Central memory CD8-positive, alpha-beta T cell (primary cell): ENCODE results near the gene KCNIP4.

ENCODE experiments used
- ATAC-seq: fragments of 150-1000 bp; cut with Tn5 transposase; replicated peaks from 2 replicates; pipeline ENCODE4 v1.10.0; 2022; ENCODE audit warnings: mild to moderate bottlenecking, moderate FRiP score, moderate number of reproducible peaks; ENCODE audit not compliant: poor library complexity, severe bottlenecking; ENCODE audit errors: extremely low read depth
- DNase-seq, 2 donors: peaks; one replicate each; pipeline ENCODE4 v3.0.0; 2021; ENCODE audit warnings: low spot score in 2 of 2
- H3K27ac Mint-ChIP-seq: one replicate; pipeline ENCODE4 v1.8.0; 2022; ENCODE audit warnings: low read depth, mild to moderate bottlenecking, moderate library complexity, mixed read lengths
- H3K27me3 Mint-ChIP-seq: one replicate; pipeline ENCODE4 v1.8.0; 2022; ENCODE audit warnings: mixed read lengths
- H3K36me3 Mint-ChIP-seq: one replicate; pipeline ENCODE4 v1.8.0; 2022; ENCODE audit warnings: mild to moderate bottlenecking, moderate library complexity, mixed read lengths; ENCODE audit not compliant: insufficient read depth
- H3K4me1 Mint-ChIP-seq: one replicate; pipeline ENCODE4 v1.8.0; 2022; ENCODE audit warnings: mixed read lengths
- H3K4me3 Mint-ChIP-seq: one replicate; pipeline ENCODE4 v1.8.0; 2022; ENCODE audit warnings: mild to moderate bottlenecking, moderate library complexity, mixed read lengths
- H3K9me3 Mint-ChIP-seq: one replicate; pipeline ENCODE4 v1.8.0; 2022; ENCODE audit warnings: mixed read lengths

KCNIP4 gene

DNA sequence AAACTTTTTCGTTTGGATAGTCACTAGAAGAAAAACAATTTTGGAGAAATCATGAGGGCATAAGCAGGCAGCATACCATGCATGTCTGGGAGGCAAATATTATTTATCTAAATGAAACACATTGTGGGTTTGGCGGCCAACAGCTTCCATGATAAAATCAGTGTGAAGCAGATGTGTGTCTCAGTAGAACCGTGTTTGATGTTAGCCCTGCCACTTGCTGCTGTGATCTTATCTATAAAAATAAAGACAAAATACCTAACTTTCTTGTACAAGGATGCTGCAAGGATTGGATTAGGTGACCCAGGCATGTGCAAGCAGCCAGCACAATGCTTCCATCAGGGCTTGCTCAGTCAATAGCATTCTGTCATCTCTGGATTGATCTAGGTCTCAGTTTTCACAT is 906.9 kb downstream of the KCNIP4 start:
- Mint-ChIP-seq H3K27ac (no peak overlapping the region), H3K27me3 (no peaks in the 10 kb centered on the region), H3K4me1 (no peaks in the 10 kb centered on the region), H3K9me3 (no peaks in the 10 kb centered on the region), H3K4me3 (no peak overlapping the region), H3K36me3 (no peaks in the 10 kb centered on the region)
- no peak for DNase-seq
- ATAC-seq = no peak

DNA sequence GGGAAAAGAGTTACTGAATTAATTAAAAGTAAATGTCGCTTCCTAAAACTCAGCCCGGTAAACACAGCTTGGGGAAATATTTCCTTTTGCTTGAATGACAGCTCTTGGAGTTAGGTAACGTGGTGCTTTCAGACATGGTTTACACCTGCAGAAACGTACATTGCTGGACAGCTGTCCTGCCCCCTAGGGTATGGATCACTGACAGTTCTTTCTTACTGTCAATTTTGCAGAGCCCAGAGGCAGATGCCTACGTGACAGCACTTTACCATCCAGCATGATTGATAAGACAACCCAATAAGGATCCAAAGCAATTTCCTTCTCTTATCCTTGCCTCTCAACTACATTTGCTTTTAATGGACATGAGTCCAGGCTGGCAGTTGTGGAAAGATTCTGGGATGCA is 913.8 kb downstream of the KCNIP4 start:
- ATAC-seq (no peak), DNase-seq (no peak)
- H3K4me3 Mint-ChIP-seq = no peak overlapping the region
- no peaks in the 10 kb centered on the region for H3K36me3 Mint-ChIP-seq
- H3K27me3 Mint-ChIP-seq = no peaks in the 10 kb centered on the region
- H3K9me3 Mint-ChIP-seq = peaks cover 5% of the 10 kb centered on the region
- H3K4me1 Mint-ChIP-seq = no peaks in the 10 kb centered on the region
- no peak overlapping the region for H3K27ac Mint-ChIP-seq

DNA sequence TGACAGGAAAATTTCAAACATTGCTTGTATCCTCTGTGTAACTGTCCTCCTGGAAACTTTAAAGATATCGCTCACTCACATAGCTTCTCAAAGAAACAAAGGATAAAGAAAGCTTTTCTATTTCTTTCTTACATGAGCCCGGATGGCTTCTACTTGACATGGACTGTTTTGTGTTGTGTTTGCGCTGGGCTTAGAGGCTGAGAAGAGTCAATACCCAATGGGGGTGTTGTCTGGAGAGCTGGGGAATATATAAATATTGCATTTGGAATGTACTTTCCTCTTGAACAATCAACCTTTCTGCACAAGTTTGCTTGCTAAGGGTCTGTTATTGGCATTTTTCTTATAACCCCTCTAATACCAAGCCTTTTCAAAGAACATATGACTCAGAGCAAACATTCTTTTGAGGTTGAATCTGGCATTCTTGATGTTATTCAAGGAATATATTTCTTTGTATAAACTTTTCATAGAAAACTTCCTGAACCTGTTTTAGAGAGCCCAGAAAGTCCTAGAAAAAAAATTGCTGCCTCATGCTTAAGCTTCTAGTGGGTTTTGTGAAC is 916.4 kb downstream of the KCNIP4 start:
- ATAC-seq = no peak
- no peaks in the 10 kb centered on the region for H3K36me3 Mint-ChIP-seq
- no peak overlapping the region for H3K27ac Mint-ChIP-seq
- peaks cover 14% of the 10 kb centered on the region for H3K9me3 Mint-ChIP-seq
- no peak for DNase-seq
- no peaks in the 10 kb centered on the region for H3K27me3 Mint-ChIP-seq
- no peak overlapping the region for H3K4me3 Mint-ChIP-seq
- no peaks in the 10 kb centered on the region for H3K4me1 Mint-ChIP-seq

DNA sequence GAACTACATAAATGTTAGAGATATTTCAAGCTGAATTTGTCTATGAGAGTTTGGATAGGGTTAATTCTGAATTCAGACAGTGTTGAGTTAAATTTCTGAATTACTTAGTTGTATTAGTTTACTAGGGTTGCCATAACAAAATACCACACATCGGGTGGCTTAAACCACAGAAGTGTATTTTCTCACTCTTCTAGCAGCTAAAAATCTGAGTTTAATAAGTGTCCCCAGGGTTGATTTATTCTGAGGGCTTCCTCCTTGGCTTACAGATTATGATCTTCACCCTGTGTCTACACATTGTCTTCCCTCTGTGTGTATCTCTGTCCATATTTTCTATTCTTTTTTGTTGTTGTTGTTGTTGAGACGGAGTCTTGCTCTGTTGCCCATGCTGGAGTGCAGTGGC is 929.8 kb downstream of the KCNIP4 start:
- H3K4me3 Mint-ChIP-seq = no peak overlapping the region
- H3K9me3 Mint-ChIP-seq = peaks cover 6% of the 10 kb centered on the region
- H3K36me3 Mint-ChIP-seq = no peaks in the 10 kb centered on the region
- no peaks in the 10 kb centered on the region for H3K27me3 Mint-ChIP-seq
- no peaks in the 10 kb centered on the region for H3K4me1 Mint-ChIP-seq
- DNase-seq = no peak
- H3K27ac Mint-ChIP-seq = no peak overlapping the region
- ATAC-seq = no peak

DNA sequence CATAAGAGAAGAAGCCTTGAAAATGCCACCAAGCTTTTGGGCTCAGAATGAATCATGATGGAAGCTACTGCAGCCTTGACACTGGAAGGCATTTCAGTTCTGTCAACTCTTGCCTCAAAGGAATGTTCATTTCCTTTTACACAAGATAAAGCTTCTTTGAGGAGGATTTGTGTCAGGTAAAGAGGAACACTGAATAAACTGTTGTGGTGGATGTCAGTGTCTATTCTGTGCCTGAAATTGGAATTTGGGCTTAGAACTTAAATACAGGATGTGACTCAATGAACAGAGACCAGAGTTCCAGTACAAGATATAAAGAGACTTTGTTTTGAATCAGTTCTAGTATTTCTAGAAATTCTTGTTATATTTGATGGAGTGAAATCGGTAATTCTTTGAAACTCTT is 935.1 kb downstream of the KCNIP4 start:
- ATAC-seq (no peak), DNase-seq (no peak)
- H3K4me3 Mint-ChIP-seq = no peak overlapping the region
- H3K36me3 Mint-ChIP-seq = no peaks in the 10 kb centered on the region
- H3K27ac Mint-ChIP-seq = no peak overlapping the region
- peaks cover 14% of the 10 kb centered on the region for H3K9me3 Mint-ChIP-seq
- H3K27me3 Mint-ChIP-seq = no peaks in the 10 kb centered on the region
- H3K4me1 Mint-ChIP-seq = no peaks in the 10 kb centered on the region

DNA sequence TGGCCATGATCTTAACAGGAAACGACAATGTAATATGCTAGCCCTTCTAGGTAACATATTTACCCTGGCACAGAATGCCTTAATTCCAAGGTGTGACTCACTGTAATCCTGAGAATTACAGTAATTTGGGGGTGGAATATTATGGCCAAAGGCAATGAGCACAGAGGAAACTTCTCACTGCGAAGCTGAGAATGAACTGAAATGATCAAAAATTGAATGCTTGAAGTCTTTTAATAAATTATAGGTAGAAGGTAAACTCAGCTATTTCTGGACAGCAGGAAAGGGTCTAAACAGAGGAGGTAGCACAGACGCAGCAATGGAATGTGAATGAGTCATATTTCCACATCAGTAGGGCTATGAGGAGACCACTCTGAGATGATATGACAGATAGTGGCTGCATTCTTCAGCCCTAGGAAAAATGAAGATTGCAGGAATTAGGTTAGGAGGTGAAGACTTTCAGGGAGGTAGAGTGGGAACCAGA is 935.7 kb downstream of the KCNIP4 start:
- Mint-ChIP-seq H3K36me3 (no peaks in the 10 kb centered on the region), H3K9me3 (peaks cover 14% of the 10 kb centered on the region), H3K4me3 (no peak overlapping the region), H3K4me1 (no peaks in the 10 kb centered on the region), H3K27me3 (no peaks in the 10 kb centered on the region), H3K27ac (no peak overlapping the region)
- ATAC-seq (no peak), DNase-seq (no peak)

DNA sequence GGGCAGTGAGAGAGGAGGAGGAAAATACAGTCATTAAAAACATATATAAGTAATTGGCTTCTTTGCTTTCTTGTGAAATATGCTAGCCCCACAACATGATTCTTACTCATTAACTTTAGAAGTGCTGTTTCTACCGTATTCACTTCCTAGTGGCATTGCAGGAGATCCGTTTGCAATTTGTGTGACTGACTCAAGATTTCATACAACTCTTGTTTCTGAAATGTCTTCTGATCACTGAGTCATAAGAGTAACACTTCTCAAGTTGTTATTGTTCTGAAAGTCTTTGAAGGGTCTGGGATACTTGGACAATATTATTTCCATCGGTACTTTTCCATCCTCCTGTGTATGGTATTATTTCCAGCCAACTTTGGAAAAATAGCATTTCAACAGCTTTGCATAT is 937.5 kb downstream of the KCNIP4 start:
- DNase-seq = no peak
- peaks cover 14% of the 10 kb centered on the region for H3K9me3 Mint-ChIP-seq

DNA sequence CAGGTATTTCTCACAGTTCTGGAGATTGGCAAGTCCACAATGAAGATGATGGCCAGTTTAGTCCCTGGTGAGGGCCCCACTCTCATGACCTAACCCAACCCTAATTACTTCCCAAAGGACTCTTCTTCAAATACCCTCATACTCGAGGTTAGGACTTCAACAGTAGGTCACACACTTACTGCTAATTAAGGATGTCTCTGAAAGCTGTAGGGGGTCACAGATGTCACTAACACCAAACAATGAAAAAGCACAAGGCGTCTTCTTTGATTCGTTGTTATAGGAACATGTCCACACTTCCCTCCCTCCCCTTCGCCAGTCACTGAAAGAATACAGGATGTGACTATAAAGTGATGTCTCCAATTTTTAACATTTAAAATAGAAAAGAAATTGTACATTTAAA is 938.6 kb downstream of the KCNIP4 start:
- no peaks in the 10 kb centered on the region for H3K27me3 Mint-ChIP-seq
- no peak overlapping the region for H3K4me3 Mint-ChIP-seq
- no peaks in the 10 kb centered on the region for H3K36me3 Mint-ChIP-seq
- no peak for ATAC-seq
- DNase-seq = no peak
- H3K27ac Mint-ChIP-seq = no peak overlapping the region
- H3K4me1 Mint-ChIP-seq = no peaks in the 10 kb centered on the region
- H3K9me3 Mint-ChIP-seq = peaks cover 14% of the 10 kb centered on the region

More for the DNA sequence above, 937.5 kb downstream of the KCNIP4 start:
- H3K36me3 Mint-ChIP-seq = no peaks in the 10 kb centered on the region
- H3K27ac Mint-ChIP-seq = no peak overlapping the region
- H3K4me3 Mint-ChIP-seq = no peak overlapping the region
- H3K4me1 Mint-ChIP-seq = no peaks in the 10 kb centered on the region
- H3K27me3 Mint-ChIP-seq = no peaks in the 10 kb centered on the region
- ATAC-seq = no peak

DNA sequence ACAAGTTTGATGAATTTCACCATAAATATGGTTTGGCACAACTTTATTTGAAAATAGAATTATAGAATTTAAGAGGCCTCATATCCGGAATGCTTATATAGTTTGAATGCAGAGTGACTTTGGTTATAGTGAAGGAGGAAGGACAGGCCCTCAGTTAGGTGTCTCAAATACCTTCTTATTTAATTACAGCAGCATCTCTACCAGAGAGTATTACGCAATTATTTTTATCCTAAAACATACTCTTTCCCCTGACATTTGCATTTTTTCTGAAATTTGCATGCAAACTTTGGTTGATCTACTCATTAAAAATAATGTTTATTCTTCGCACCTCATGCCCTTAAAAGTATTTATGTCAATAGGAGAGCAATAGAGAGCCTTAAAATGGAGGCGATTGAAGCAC is 942.9 kb downstream of the KCNIP4 start:
- H3K9me3 Mint-ChIP-seq = peaks cover 13% of the 10 kb centered on the region
- H3K4me1 Mint-ChIP-seq = no peaks in the 10 kb centered on the region
- H3K27me3 Mint-ChIP-seq = no peaks in the 10 kb centered on the region
- H3K4me3 Mint-ChIP-seq = no peak overlapping the region
- no peaks in the 10 kb centered on the region for H3K36me3 Mint-ChIP-seq
- DNase-seq = no peak
- H3K27ac Mint-ChIP-seq = no peak overlapping the region
- no peak for ATAC-seq

DNA sequence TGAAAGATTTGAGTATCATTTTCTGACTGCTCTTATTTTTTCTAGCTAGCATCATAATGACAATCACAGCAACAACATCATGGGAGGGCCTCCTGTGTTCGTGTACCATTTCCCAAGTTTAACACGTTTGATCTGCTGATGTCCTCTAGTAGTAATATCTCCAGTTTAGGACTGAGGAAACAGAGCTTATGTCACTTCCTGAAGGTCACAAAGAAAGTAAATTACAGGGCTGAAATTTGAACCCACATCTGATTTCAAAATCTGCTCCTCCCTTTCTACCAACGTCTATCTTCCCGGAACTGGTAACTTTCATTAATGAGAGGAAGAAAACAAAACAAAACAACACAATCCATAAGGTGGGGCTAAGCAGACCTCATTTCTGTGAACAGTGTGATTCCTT is 945.6 kb downstream of the KCNIP4 start:
- no peak for DNase-seq

DNA sequence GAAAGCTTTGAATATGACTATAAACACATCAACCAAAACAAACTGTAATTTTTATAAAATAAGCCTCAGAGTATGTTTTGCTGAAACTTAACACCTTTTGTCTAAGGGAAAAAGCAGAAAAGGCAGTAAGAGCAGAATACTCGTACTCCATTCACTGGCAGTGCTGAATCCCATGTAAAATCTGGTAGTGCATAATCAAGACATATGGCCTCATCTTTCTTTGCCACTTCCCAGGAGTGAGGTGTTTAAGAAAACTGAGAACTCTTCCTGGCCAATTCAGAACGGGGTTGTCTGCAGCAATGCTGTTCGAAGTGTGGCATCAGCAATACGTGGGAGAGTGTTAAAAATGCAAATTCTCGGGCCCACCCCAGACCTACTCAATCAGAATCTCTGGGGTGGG is 946.3 kb downstream of the KCNIP4 start:
- no peaks in the 10 kb centered on the region for H3K27me3 Mint-ChIP-seq
- H3K9me3 Mint-ChIP-seq = peaks cover 21% of the 10 kb centered on the region
- no peaks in the 10 kb centered on the region for H3K4me1 Mint-ChIP-seq
- no peak overlapping the region for H3K27ac Mint-ChIP-seq
- no peak overlapping the region for H3K4me3 Mint-ChIP-seq
- DNase-seq (no peak), ATAC-seq (no peak)
- no peaks in the 10 kb centered on the region for H3K36me3 Mint-ChIP-seq

More for the DNA sequence above, 945.6 kb downstream of the KCNIP4 start:
- Mint-ChIP-seq H3K4me1 (no peaks in the 10 kb centered on the region), H3K27ac (no peak overlapping the region), H3K36me3 (no peaks in the 10 kb centered on the region), H3K4me3 (no peak overlapping the region), H3K9me3 (peaks cover 21% of the 10 kb centered on the region), H3K27me3 (no peaks in the 10 kb centered on the region)
- ATAC-seq = no peak

DNA sequence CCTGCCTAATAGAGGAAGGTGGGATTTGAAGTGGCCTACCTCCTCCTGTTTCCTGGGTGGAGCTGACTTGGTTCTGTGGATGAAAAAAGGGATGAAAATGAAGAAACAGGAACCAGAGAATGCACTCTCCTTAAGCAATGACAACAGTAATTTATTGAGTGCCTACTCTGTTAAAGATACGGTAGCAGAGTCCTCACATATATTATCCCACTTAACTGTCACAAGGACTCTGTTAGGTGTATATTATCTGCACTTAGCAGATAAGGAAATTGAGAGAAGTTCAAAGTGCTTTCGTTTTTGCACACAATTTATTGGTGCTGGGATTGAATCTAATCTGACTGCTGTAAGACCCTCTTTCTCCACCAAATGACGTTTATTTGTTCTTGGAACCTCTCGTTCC is 947.1 kb downstream of the KCNIP4 start:
- H3K36me3 Mint-ChIP-seq = no peaks in the 10 kb centered on the region
- no peak for DNase-seq
- peaks cover 21% of the 10 kb centered on the region for H3K9me3 Mint-ChIP-seq
- no peak overlapping the region for H3K4me3 Mint-ChIP-seq
- H3K4me1 Mint-ChIP-seq = no peaks in the 10 kb centered on the region
- no peak overlapping the region for H3K27ac Mint-ChIP-seq
- no peak for ATAC-seq
- H3K27me3 Mint-ChIP-seq = no peaks in the 10 kb centered on the region

DNA sequence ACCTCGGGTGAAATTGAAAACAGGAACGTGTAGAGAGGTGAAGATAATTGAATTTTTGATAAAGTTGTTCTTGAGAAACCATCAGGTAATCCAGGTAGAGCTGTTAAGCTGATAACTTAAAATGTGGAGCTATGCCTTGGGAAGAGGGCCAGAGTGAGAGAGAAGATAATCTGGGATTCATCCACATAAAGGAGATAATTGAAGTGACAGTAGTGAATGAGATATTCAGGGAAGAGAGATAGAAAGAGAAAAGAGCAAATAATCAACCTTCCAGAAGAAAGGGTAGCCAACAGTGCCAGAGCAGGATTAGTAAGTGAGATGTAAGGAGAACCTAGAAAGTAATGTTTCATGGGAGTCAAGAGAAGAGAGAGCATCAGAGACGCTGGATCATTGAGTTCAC is 950.7 kb downstream of the KCNIP4 start:
- Mint-ChIP-seq H3K36me3 (no peaks in the 10 kb centered on the region), H3K4me3 (no peak overlapping the region), H3K9me3 (peaks cover 8% of the 10 kb centered on the region), H3K4me1 (no peaks in the 10 kb centered on the region), H3K27me3 (no peaks in the 10 kb centered on the region), H3K27ac (no peak overlapping the region)
- ATAC-seq (no peak), DNase-seq (no peak)

DNA sequence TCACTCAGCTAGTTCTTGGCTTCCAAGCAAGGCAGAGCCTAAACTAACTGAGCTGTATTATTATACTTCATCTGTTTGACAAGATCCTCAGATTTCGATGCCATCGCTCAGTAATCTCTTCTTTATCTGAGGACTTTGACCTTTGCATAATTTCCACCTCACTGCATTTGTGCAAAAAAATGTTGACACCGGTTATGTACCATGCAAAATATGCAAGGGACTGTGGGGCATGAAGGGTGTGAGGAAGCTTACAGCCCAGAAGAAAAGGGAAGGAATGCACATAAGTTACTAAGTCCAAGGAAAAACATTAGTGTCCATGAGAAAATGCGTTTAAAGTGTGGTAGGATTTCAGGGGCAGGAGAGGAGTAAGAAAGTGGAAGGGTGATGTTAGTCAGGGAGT is 953.0 kb downstream of the KCNIP4 start:
- Mint-ChIP-seq H3K4me3 (no peak overlapping the region), H3K4me1 (no peaks in the 10 kb centered on the region), H3K27me3 (no peaks in the 10 kb centered on the region), H3K9me3 (peaks cover 13% of the 10 kb centered on the region), H3K36me3 (no peaks in the 10 kb centered on the region), H3K27ac (no peak overlapping the region)
- DNase-seq (no peak), ATAC-seq (no peak)
